Stimulated activated effector memory CD8-positive, alpha-beta T cell treated with anti-CD3 and anti-CD28 coated beads, Interleukin-12 subunit alpha, Interleukin-12 subunit beta, amount 100 ng/mL, for 72 hours (primary cell): ENCODE measurements around the gene C15orf61.

Source experiments
- ATAC-seq: fragments of 150-1000 bp; cut with Tn5 transposase; 2 replicates; pipeline ENCODE4 v1.10.0; 2021
- DNase-seq, 2 donors: peaks; one replicate each; pipeline ENCODE4 v3.0.0; 2021 to 2022; ENCODE audit warnings: low spot score in 2 of 2
- H3K27ac Mint-ChIP-seq: one replicate; pipeline ENCODE4 v1.8.0; 2022; ENCODE audit warnings: mild to moderate bottlenecking, mixed read lengths
- H3K36me3 Mint-ChIP-seq: one replicate; pipeline ENCODE4 v1.8.0; 2022; ENCODE audit warnings: mild to moderate bottlenecking, mixed read lengths
- H3K4me1 Mint-ChIP-seq: one replicate; pipeline ENCODE4 v1.8.0; 2022; ENCODE audit warnings: mixed read lengths
- H3K4me3 Mint-ChIP-seq: one replicate; pipeline ENCODE4 v1.8.0; 2022; ENCODE audit warnings: mild to moderate bottlenecking, mixed read lengths
- H3K9me3 Mint-ChIP-seq: one replicate; pipeline ENCODE4 v1.8.0; 2022; ENCODE audit warnings: mixed read lengths

Gene C15orf61

GRCh38 chr15:67534360-67534759 is 13.4 kb downstream of the C15orf61 start:
- Mint-ChIP-seq H3K4me3 (no peak overlapping the region), H3K4me1 (peaks cover 17% of the 10 kb centered on the region), H3K36me3 (no peaks in the 10 kb centered on the region), H3K27ac (no peak overlapping the region), H3K9me3 (no peaks in the 10 kb centered on the region)
- no peak for ATAC-seq
- no peak for DNase-seq

- peaks cover under 1% of the 10 kb centered on the region for H3K36me3 Mint-ChIP-seq
- no peak overlapping the region for H3K27ac Mint-ChIP-seq
- H3K4me3 Mint-ChIP-seq = no peak overlapping the region
- ATAC-seq (no peak), DNase-seq (no peak)
- no peaks in the 10 kb centered on the region for H3K9me3 Mint-ChIP-seq
- H3K4me1 Mint-ChIP-seq = peaks cover 29% of the 10 kb centered on the region
These were observed 16.8 kb downstream of the C15orf61 start for GRCh38 chr15:67537771-67538170.

GRCh38 chr15:67542420-67543347 is 21.8 kb downstream of the C15orf61 start, which contains the start of gene MAP2K5:
Gene MAP2K5 (plus strand): TSS chr15:67542703. CDS start chr15:67543336, 633 bp downstream.
- Mint-ChIP-seq H3K4me1 (peaks cover 52% of the 10 kb centered on the region), H3K9me3 (no peaks in the 10 kb centered on the region), H3K36me3 (peaks cover 20% of the 10 kb centered on the region), H3K4me3 (peak within 1 kb of the TSS; percentile 87), H3K27ac (peak within 1 kb of the TSS; percentile 89)
- peak; percentile 69 for ATAC-seq
- DNase-seq = peak; percentile 67 to 82

- Mint-ChIP-seq H3K4me3 (peak overlapping the region; percentile 87), H3K27ac (peak overlapping the region; percentile 89), H3K36me3 (peaks cover 20% of the 10 kb centered on the region), H3K4me1 (peaks cover 56% of the 10 kb centered on the region), H3K9me3 (no peaks in the 10 kb centered on the region)
- no peak for ATAC-seq
- DNase-seq = no peak
These were observed 22.4 kb downstream of the C15orf61 start for GRCh38 chr15:67543348-67543718.

- Mint-ChIP-seq H3K27ac (no peak overlapping the region), H3K36me3 (peaks cover 20% of the 10 kb centered on the region), H3K4me3 (no peak overlapping the region), H3K4me1 (peaks cover 48% of the 10 kb centered on the region), H3K9me3 (no peaks in the 10 kb centered on the region)
- DNase-seq = no peak
- no peak for ATAC-seq
These were observed 23.5 kb downstream of the C15orf61 start for GRCh38 chr15:67544475-67544874.

GRCh38 chr15:67545864-67546263 is 24.9 kb downstream of the C15orf61 start:
- peaks cover 28% of the 10 kb centered on the region for H3K36me3 Mint-ChIP-seq
- peaks cover 43% of the 10 kb centered on the region for H3K4me1 Mint-ChIP-seq
- no peak for DNase-seq

GRCh38 chr15:67547064-67547463 is 26.1 kb downstream of the C15orf61 start:
- Mint-ChIP-seq H3K9me3 (no peaks in the 10 kb centered on the region), H3K36me3 (peaks cover 36% of the 10 kb centered on the region), H3K27ac (peak overlapping the region; percentile 32), H3K4me1 (peaks cover 35% of the 10 kb centered on the region), H3K4me3 (no peak overlapping the region)
- no peak for DNase-seq
- no peak for ATAC-seq

More at GRCh38 chr15:67545864-67546263, 24.9 kb downstream of the C15orf61 start:
- no peak for ATAC-seq
- Mint-ChIP-seq H3K4me3 (no peak overlapping the region), H3K9me3 (no peaks in the 10 kb centered on the region), H3K27ac (peak overlapping the region; percentile 32)

GRCh38 chr15:67547836-67548235 is 26.9 kb downstream of the C15orf61 start:
- Mint-ChIP-seq H3K4me3 (no peak overlapping the region), H3K36me3 (peaks cover 35% of the 10 kb centered on the region), H3K4me1 (peaks cover 33% of the 10 kb centered on the region), H3K27ac (peak overlapping the region; percentile 13), H3K9me3 (no peaks in the 10 kb centered on the region)
- ATAC-seq = no peak
- DNase-seq = no peak

GRCh38 chr15:67548236-67548852 is 27.4 kb downstream of the C15orf61 start:
- H3K36me3 Mint-ChIP-seq = peaks cover 31% of the 10 kb centered on the region

GRCh38 chr15:67548862-67549651 is 28.1 kb downstream of the C15orf61 start:
- peaks cover 22% of the 10 kb centered on the region for H3K4me1 Mint-ChIP-seq
- no peak for DNase-seq
- peaks cover 31% of the 10 kb centered on the region for H3K36me3 Mint-ChIP-seq
- H3K27ac Mint-ChIP-seq = no peak overlapping the region
- H3K4me3 Mint-ChIP-seq = no peak overlapping the region
- ATAC-seq = no peak
- H3K9me3 Mint-ChIP-seq = no peaks in the 10 kb centered on the region

More at GRCh38 chr15:67548236-67548852, 27.4 kb downstream of the C15orf61 start:
- peak overlapping the region; percentile 13 for H3K27ac Mint-ChIP-seq
- H3K9me3 Mint-ChIP-seq = no peaks in the 10 kb centered on the region
- no peak for ATAC-seq
- H3K4me3 Mint-ChIP-seq = no peak overlapping the region
- peaks cover 28% of the 10 kb centered on the region for H3K4me1 Mint-ChIP-seq
- no peak for DNase-seq

GRCh38 chr15:67549736-67550135 is 28.8 kb downstream of the C15orf61 start:
- ATAC-seq (no peak), DNase-seq (no peak)
- H3K9me3 Mint-ChIP-seq = no peaks in the 10 kb centered on the region
- no peak overlapping the region for H3K4me3 Mint-ChIP-seq
- H3K36me3 Mint-ChIP-seq = peaks cover 31% of the 10 kb centered on the region
- H3K27ac Mint-ChIP-seq = no peak overlapping the region
- H3K4me1 Mint-ChIP-seq = peaks cover 16% of the 10 kb centered on the region

GRCh38 chr15:67550522-67550921 is 29.6 kb downstream of the C15orf61 start:
- H3K36me3 Mint-ChIP-seq = peaks cover 31% of the 10 kb centered on the region
- DNase-seq (no peak), ATAC-seq (peak; percentile 65)
- no peaks in the 10 kb centered on the region for H3K9me3 Mint-ChIP-seq
- no peak overlapping the region for H3K4me3 Mint-ChIP-seq
- no peak overlapping the region for H3K27ac Mint-ChIP-seq
- H3K4me1 Mint-ChIP-seq = peaks cover 13% of the 10 kb centered on the region

GRCh38 chr15:67551207-67551743 is 30.3 kb downstream of the C15orf61 start:
- H3K4me1 Mint-ChIP-seq = peaks cover 12% of the 10 kb centered on the region
- H3K9me3 Mint-ChIP-seq = no peaks in the 10 kb centered on the region
- H3K27ac Mint-ChIP-seq = no peak overlapping the region
- DNase-seq = no peak
- H3K4me3 Mint-ChIP-seq = no peak overlapping the region
- peaks cover 29% of the 10 kb centered on the region for H3K36me3 Mint-ChIP-seq
- ATAC-seq = no peak

GRCh38 chr15:67554580-67554979 is 33.6 kb downstream of the C15orf61 start:
- no peak overlapping the region for H3K4me3 Mint-ChIP-seq
- no peak for ATAC-seq

More at GRCh38 chr15:67554580-67554979, 33.6 kb downstream of the C15orf61 start:
- Mint-ChIP-seq H3K9me3 (no peaks in the 10 kb centered on the region), H3K27ac (no peak overlapping the region), H3K36me3 (peaks cover 28% of the 10 kb centered on the region), H3K4me1 (peaks cover 12% of the 10 kb centered on the region)
- no peak for DNase-seq
